GM23248 (cell line): ENCODE measurements around the gene RERE. TPM values are rescaled to one million over a fixed set of nuclear protein-coding genes. Genes with fewer than 3 reads are reported as not detected.
A peak's percentile ranks its signal among the peaks of the same experiment; 100 is the strongest.

Experiments
- DNase-seq: peaks from one replicate; pipeline ENCODE4 v3.0.0-alpha.2; 2015
- H2AFZ ChIP-seq: fragments of 200-600 bp; sonication (generic); 2 replicates; pipeline ENCODE4 v1.6.1; 2016; ENCODE audit warnings: antibody characterized with exemption
- H3F3A ChIP-seq: fragments of 200-600 bp; sonication (generic); 2 replicates; pipeline ENCODE4 v1.6.1; 2016; ENCODE audit warnings: mild to moderate bottlenecking, antibody characterized with exemption, mixed run types; ENCODE audit not compliant: insufficient read depth
- H3K27ac ChIP-seq: fragments of 200-600 bp; sonication (generic); 2 replicates; pipeline ENCODE4 v1.5.1; 2016; ENCODE audit warnings: mild to moderate bottlenecking
- H3K27me3 ChIP-seq: fragments of 200-600 bp; sonication (generic); replicated peaks from 2 replicates; pipeline ENCODE4 v1.6.1; 2016; ENCODE audit warnings: mild to moderate bottlenecking; ENCODE audit not compliant: insufficient read depth
- H3K36me3 ChIP-seq: fragments of 200-600 bp; sonication (generic); 2 replicates; pipeline ENCODE4 v1.6.1; 2016; ENCODE audit warnings: low read depth, mild to moderate bottlenecking
- H3K4me1 ChIP-seq: fragments of 200-600 bp; sonication (generic); 2 replicates; pipeline ENCODE4 v1.6.1; 2016; ENCODE audit warnings: mild to moderate bottlenecking; ENCODE audit not compliant: insufficient read depth
- H3K4me2 ChIP-seq: fragments of 200-600 bp; sonication (generic); one replicate; pipeline ENCODE4 v1.6.1; 2016; ENCODE audit warnings: mild to moderate bottlenecking; ENCODE audit not compliant: unreplicated experiment
- H3K4me3 ChIP-seq: fragments of 200-600 bp; sonication (generic); 2 replicates; pipeline ENCODE4 v1.5.1; 2016; ENCODE audit warnings: mild to moderate bottlenecking
- H3K79me2 ChIP-seq: fragments of 200-600 bp; sonication (generic); 2 replicates; pipeline ENCODE4 v1.6.1; 2016; ENCODE audit warnings: mild to moderate bottlenecking; ENCODE audit not compliant: insufficient read depth
- H3K9ac ChIP-seq: fragments of 200-600 bp; sonication (generic); 2 replicates; pipeline ENCODE4 v1.6.1; 2016; ENCODE audit warnings: mild to moderate bottlenecking
- H3K9me2 ChIP-seq: fragments of 200-600 bp; sonication (generic); 2 replicates; pipeline ENCODE4 v1.6.1; 2016; ENCODE audit warnings: mixed run types, mild to moderate bottlenecking, moderate library complexity; ENCODE audit not compliant: insufficient read depth
- H3K9me3 ChIP-seq: fragments of 200-600 bp; sonication (generic); one replicate; pipeline ENCODE4 v1.6.1; 2017; ENCODE audit warnings: low read depth
- H4K20me1 ChIP-seq: fragments of 200-600 bp; sonication (generic); 2 replicates; pipeline ENCODE4 v1.6.0; 2016; ENCODE audit not compliant: insufficient read depth
- EZH2 ChIP-seq: fragments of 200-600 bp; sonication (generic); IDR thresholded peaks from 2 replicates; pipeline ENCODE4 v1.6.1; 2018; ENCODE audit warnings: antibody characterized with exemption, mild to moderate bottlenecking; ENCODE audit not compliant: insufficient read depth, poor library complexity, severe bottlenecking
- EZH2phosphoT487 ChIP-seq: fragments of 200-600 bp; sonication (generic); IDR thresholded peaks from 2 replicates; pipeline ENCODE4 v1.6.1; 2018; ENCODE audit warnings: antibody characterized with exemption, moderate library complexity, mild to moderate bottlenecking, low read depth; ENCODE audit not compliant: insufficient read depth
- WGBS, 2 experiments: methylation state at CpG; one replicate each; pipeline ENCODE4 v1.1.6; 2015 to 2017; ENCODE audit warnings: low lambda C conversion rate in 2 of 2, low coverage in 1 of 2; ENCODE audit errors: missing lambda C conversion rate in 2 of 2; 5-methylcytosine and 5-hydroxymethylcytosine counted together
- in situ Hi-C: fragments of 300-500 bp; cut with MboI; formaldehyde crosslinking; loops from 2 replicates; pipeline ENCODE4 v1.15.0; 2020
- polyA plus RNA-seq: library from polyadenylated mRNA; unstranded; fragments of >200 nt; fragmentation: Nextera tagmentation; extraction: Ambion mirVana; gene quantifications from 2 replicates; pipeline ENCODE4 v1.2.1, GENCODE V29; 2016
- total RNA-seq: library from RNA; depleted of rRNA; stranded (reverse); fragments of >200 nt; shearing (Covaris generic); gene quantifications from 2 replicates; pipeline ENCODE4 v1.2.3, GENCODE V29; 2014

The RERE gene
- total and polyA plus RNA-seq, 2 experiments from 2014 or later: 26.0 to 26.2 TPM

GRCh38 chr1:8670371-8670818 lies 147.0 kb downstream of the RERE start:
- no peak overlapping the region for H2AFZ ChIP-seq
- H3K9me2 ChIP-seq: no peaks in the 10 kb centered on the region
- peak overlapping the region; percentile 19 for H3K4me2 ChIP-seq
- WGBS, 2 experiments: 62 to 67% methylated on average over 2 of the region's 2 CpGs
- H3K4me1 ChIP-seq: peaks cover 35% of the 10 kb centered on the region
- peaks cover 89% of the 10 kb centered on the region for H3K79me2 ChIP-seq
- peaks cover 11% of the 10 kb centered on the region; the same call in 1 of the 2 replicates for H3F3A ChIP-seq
- H3K9me3 ChIP-seq: no peaks in the 10 kb centered on the region
- H3K27ac ChIP-seq: no peak overlapping the region
- peak; percentile 51 for DNase-seq
- in situ Hi-C loops: no loop called here
- no peaks in the 10 kb centered on the region for H4K20me1 ChIP-seq
- no peaks in the 10 kb centered on the region for H3K36me3 ChIP-seq
- no peak overlapping the region for H3K9ac ChIP-seq
- H3K27me3 ChIP-seq: no peaks in the 10 kb centered on the region
- TF ChIP-seq EZH2phosphoT487 (no peak), EZH2 (no peak)
- no peak overlapping the region for H3K4me3 ChIP-seq

GRCh38 chr1:8669606-8670335 lies 147.7 kb downstream of the RERE start:
- H3K4me2 ChIP-seq: peak overlapping the region; percentile 19
- H3F3A ChIP-seq: peaks cover 11% of the 10 kb centered on the region; the same call in 1 of the 2 replicates
- H3K4me3 ChIP-seq: no peak overlapping the region
- TF ChIP-seq EZH2: no peak
- no peak for TF ChIP-seq EZH2phosphoT487
- in situ Hi-C loops: no loop called here
- no peak overlapping the region for H3K27ac ChIP-seq
- peaks cover 89% of the 10 kb centered on the region for H3K79me2 ChIP-seq
- no peaks in the 10 kb centered on the region for H4K20me1 ChIP-seq
- H3K4me1 ChIP-seq: peaks cover 29% of the 10 kb centered on the region
- no peak overlapping the region for H2AFZ ChIP-seq
- H3K36me3 ChIP-seq: no peaks in the 10 kb centered on the region
- H3K9me3 ChIP-seq: no peaks in the 10 kb centered on the region
- H3K9ac ChIP-seq: no peak overlapping the region
- no peaks in the 10 kb centered on the region for H3K9me2 ChIP-seq
- DNase-seq: no peak
- 97 to 100% methylated on average over 4 of the region's 4 CpGs for WGBS, 2 experiments
- no peaks in the 10 kb centered on the region for H3K27me3 ChIP-seq

GRCh38 chr1:8667869-8668594 lies 149.4 kb downstream of the RERE start:
- H3K4me1 ChIP-seq: peaks cover 35% of the 10 kb centered on the region
- H3K4me3 ChIP-seq: no peak overlapping the region
- H3K9ac ChIP-seq: no peak overlapping the region
- no peak for TF ChIP-seq EZH2phosphoT487
- no peak overlapping the region for H3K27ac ChIP-seq
- in situ Hi-C loops: no loop called here
- H3K4me2 ChIP-seq: peak overlapping the region; percentile 8
- DNase-seq: peak; percentile 24
- H3F3A ChIP-seq: peaks cover 12% of the 10 kb centered on the region; the same call in 1 of the 2 replicates
- no peaks in the 10 kb centered on the region for H3K9me3 ChIP-seq
- no peaks in the 10 kb centered on the region for H3K9me2 ChIP-seq
- peaks cover 89% of the 10 kb centered on the region for H3K79me2 ChIP-seq
- no peaks in the 10 kb centered on the region for H3K36me3 ChIP-seq
- WGBS, 2 experiments: 90 to 93% methylated on average over 5 of the region's 5 CpGs
- H2AFZ ChIP-seq: no peak overlapping the region
- no peaks in the 10 kb centered on the region for H3K27me3 ChIP-seq
- H4K20me1 ChIP-seq: no peaks in the 10 kb centered on the region

- no peak for DNase-seq
- Histone ChIP-seq H3K4me3 (no peak overlapping the region), H3F3A (peaks cover 27% of the 10 kb centered on the region), H3K4me2 (no peak overlapping the region), H3K36me3 (no peaks in the 10 kb centered on the region), H2AFZ (no peak overlapping the region), H3K79me2 (peaks cover 84% of the 10 kb centered on the region), H3K9ac (no peak overlapping the region), H3K27ac (no peak overlapping the region), H3K27me3 (no peaks in the 10 kb centered on the region), H3K9me3 (no peaks in the 10 kb centered on the region), H3K9me2 (no peaks in the 10 kb centered on the region), H3K4me1 (peaks cover 49% of the 10 kb centered on the region), H4K20me1 (no peaks in the 10 kb centered on the region)
- WGBS, 2 experiments: 64 to 69% methylated on average over 5 of the region's 5 CpGs
- TF ChIP-seq EZH2phosphoT487 (no peak), EZH2 (no peak)
- in situ Hi-C loops: no loop called here
Observed at GRCh38 chr1:8666389-8667167, 150.9 kb downstream of the RERE start.
